Measurements from ENCODE around the gene RMDN3. TPM values are rescaled to one million over a fixed set of nuclear protein-coding genes. Genes with fewer than 3 reads are reported as not detected.
A peak's percentile ranks its signal among the peaks of the same experiment; 100 is the strongest.

The RMDN3 gene
- total and polyA plus RNA-seq, 9 of the 15 experiments (the other 6 are each of a cell fraction or from before 2014, with no cell fraction given): 8.1 to 38.2 (median 25.9) TPM

DNA sequence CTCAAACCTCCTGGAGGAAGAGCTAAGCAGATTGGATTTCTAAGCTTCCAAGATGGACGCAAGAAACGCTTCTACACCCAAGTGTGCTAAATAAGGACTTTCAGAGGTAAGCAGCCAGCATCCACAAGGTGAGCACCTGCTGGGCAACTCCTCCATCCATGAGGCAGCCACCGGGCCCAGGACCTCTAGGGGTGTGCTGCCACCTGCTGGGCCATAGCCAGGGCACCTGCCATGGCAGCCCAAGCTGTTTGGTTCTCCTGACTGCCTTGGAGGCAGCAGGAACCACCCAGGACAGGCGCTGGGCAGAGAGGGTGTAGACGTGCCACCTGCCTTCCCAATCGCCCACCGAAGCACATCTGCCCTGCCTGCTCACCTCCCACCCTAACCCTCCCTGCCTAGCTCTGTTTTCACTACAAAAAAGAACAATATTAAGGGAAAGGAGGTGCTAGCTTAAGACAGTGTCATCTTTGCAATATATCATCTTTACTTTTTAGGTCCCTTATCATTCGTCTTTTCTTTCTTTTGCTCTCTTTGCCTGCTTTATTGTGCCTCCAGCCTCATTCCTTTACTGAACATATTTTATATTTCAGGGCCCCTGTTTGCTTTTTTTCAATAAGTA is 27.7 kb upstream of the RMDN3 start:
- Histone ChIP-seq H3K27me3 (ENCODE audit: control insufficient read depth in 2 of 2, insufficient read depth in 2 of 2, low read length in 2 of 2) (no peaks in the 10 kb centered on the region), H3K4me2 (ENCODE audit: insufficient read depth, low read length) (no peak overlapping the region), H2AFZ (ENCODE audit: low read depth, low read length) (no peak overlapping the region), H3K27ac (ENCODE audit: extremely low read depth, low read depth, low read length) (no peak overlapping the region), H3K36me3 (ENCODE audit: control insufficient read depth, insufficient read depth, low read length) (peaks cover 24% of the 10 kb centered on the region; the same call in 2 of the 3 replicates), H4K20me1 (replicated peaks; ENCODE audit: control insufficient read depth, insufficient read depth, low read length) (no peaks in the 10 kb centered on the region), H3K9ac (ENCODE audit: insufficient read depth in 1 of 2, low read depth in 2 of 2, low read length in 2 of 2) (peak overlapping the region in 1 of 2 experiments; percentile 54; a peak in 1 of 4 replicates), H3K4me3 (no peak overlapping the region), H3K79me2 (ENCODE audit: control insufficient read depth, insufficient read depth, low read length) (no peaks in the 10 kb centered on the region; the same call in 2 of the 3 replicates), H3K9me1 (ENCODE audit: control insufficient read depth, insufficient read depth, low read length) (no peaks in the 10 kb centered on the region), H3K9me3 (replicated peaks; ENCODE audit: control insufficient read depth, insufficient read depth, low read depth, low read length) (no peaks in the 10 kb centered on the region), H3K4me1 (replicated peaks in 1 of 2; ENCODE audit: control insufficient read depth in 2 of 2, insufficient read depth in 2 of 2, low read length in 2 of 2) (peaks cover 3 to 4% of the 10 kb centered on the region in 2 experiments; a peak in 2 of 5 replicates)
- intact Hi-C loops (cut with micrococcal nuclease) (loop anchor here (2.0 to 10.0 kb wide), 3 partner anchors 36 to 268 kb away; no protein-coding TSS in a partner anchor), in situ Hi-C loops (cut with MboI) (no loop called here)
- POLR2A ChIA-PET: interaction anchor here (0.5 to 1.5 kb wide), 8 partner anchors 10 to 88 kb away, joined by 3 to 9 read pairs (median 4); partner anchors contain the start of genes C15orf62, DNAJC17, GCHFR and RAD51
- DNase-seq (ENCODE audit: extremely low read depth in 1 of 4, low spot score in 3 of 4) (peak; percentile 40 to 70 (median 58)), FAIRE-seq (no peak), ATAC-seq (peak; percentile 99)
- CTCF ChIA-PET (ENCODE audit: low intra/inter-chr PET ratio): interaction anchor here (0.6 to 1.9 kb wide), 8 partner anchors 24 to 263 kb away, joined by 3 to 17 read pairs (median 6); no protein-coding TSS in a partner anchor
- 26% methylated on average over 8 of the region's 8 CpGs for WGBS (ENCODE audit: insufficient coverage, low coverage, missing lambda C conversion rate)
- BruUV-seq (replicated peaks): no TSS peak
- TF ChIP-seq, protein P1, sequence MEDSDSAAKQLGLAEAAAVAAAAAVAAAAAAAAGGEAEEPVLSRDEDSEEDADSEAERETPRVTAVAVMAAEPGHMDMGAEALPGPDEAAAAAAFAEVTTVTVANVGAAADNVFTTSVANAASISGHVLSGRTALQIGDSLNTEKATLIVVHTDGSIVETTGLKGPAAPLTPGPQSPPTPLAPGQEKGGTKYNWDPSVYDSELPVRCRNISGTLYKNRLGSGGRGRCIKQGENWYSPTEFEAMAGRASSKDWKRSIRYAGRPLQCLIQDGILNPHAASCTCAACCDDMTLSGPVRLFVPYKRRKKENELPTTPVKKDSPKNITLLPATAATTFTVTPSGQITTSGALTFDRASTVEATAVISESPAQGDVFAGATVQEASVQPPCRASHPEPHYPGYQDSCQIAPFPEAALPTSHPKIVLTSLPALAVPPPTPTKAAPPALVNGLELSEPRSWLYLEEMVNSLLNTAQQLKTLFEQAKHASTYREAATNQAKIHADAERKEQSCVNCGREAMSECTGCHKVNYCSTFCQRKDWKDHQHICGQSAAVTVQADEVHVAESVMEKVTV (CRISPR knock-in tag; IDR thresholded peaks at IDR 0.05): peak; percentile 74
- 0 out of 2 replicates have a peak, but pooled peaks have one; percentile 35 for TF ChIP-seq GABPB1 (CRISPR knock-in tag; IDR thresholded peaks at IDR 0.05)
- TF ChIP-seq TFAM (CRISPR knock-in tag; conservative IDR thresholded peaks at IDR 0.05): no peak
- peak; percentile 51; the same call in 1 of the 2 replicates for TF ChIP-seq MYC (IDR thresholded peaks at IDR 0.05; ENCODE audit: low read depth, low read length)
- TF ChIP-seq MYC (CRISPR knock-in tag; IDR thresholded peaks at IDR 0.05; ENCODE audit: borderline replicate concordance, low read depth): no peak
- TF ChIP-seq, protein P2, sequence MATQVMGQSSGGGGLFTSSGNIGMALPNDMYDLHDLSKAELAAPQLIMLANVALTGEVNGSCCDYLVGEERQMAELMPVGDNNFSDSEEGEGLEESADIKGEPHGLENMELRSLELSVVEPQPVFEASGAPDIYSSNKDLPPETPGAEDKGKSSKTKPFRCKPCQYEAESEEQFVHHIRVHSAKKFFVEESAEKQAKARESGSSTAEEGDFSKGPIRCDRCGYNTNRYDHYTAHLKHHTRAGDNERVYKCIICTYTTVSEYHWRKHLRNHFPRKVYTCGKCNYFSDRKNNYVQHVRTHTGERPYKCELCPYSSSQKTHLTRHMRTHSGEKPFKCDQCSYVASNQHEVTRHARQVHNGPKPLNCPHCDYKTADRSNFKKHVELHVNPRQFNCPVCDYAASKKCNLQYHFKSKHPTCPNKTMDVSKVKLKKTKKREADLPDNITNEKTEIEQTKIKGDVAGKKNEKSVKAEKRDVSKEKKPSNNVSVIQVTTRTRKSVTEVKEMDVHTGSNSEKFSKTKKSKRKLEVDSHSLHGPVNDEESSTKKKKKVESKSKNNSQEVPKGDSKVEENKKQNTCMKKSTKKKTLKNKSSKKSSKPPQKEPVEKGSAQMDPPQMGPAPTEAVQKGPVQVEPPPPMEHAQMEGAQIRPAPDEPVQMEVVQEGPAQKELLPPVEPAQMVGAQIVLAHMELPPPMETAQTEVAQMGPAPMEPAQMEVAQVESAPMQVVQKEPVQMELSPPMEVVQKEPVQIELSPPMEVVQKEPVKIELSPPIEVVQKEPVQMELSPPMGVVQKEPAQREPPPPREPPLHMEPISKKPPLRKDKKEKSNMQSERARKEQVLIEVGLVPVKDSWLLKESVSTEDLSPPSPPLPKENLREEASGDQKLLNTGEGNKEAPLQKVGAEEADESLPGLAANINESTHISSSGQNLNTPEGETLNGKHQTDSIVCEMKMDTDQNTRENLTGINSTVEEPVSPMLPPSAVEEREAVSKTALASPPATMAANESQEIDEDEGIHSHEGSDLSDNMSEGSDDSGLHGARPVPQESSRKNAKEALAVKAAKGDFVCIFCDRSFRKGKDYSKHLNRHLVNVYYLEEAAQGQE (IDR thresholded peaks at IDR 0.05; ENCODE audit: borderline replicate concordance): peak; percentile 90
- TF ChIP-seq, protein P2 (CRISPR knock-in tag; IDR thresholded peaks at IDR 0.05; ENCODE audit: low read depth): no peak
- TF ChIP-seq RBFOX2 (IDR thresholded peaks at IDR 0.05; ENCODE audit: low read depth, low read length): 0 out of 2 replicates have a peak, but pooled peaks have one; percentile 17
- no peak for TF ChIP-seq KDM2B (CRISPR knock-in tag; IDR thresholded peaks at IDR 0.05)
- no peak for TF ChIP-seq XRCC4 (IDR thresholded peaks at IDR 0.05; ENCODE audit: extremely low read depth, insufficient read depth, insufficient read length)

Data from K562 (cell line).